Type B pancreatic cell (in vitro differentiated cells): ENCODE data around the gene NPFF. TPM values are rescaled to one million over a fixed set of nuclear protein-coding genes. Genes with fewer than 3 reads are reported as not detected.
A peak's percentile ranks its signal among the peaks of the same experiment; 100 is the strongest.

ENCODE experiments used
- DNase-seq: peaks from one replicate; pipeline ENCODE4 v3.0.0; 2021; ENCODE audit warnings: mixed read lengths; ENCODE audit not compliant: unreplicated experiment; ENCODE audit errors: extremely low spot score
- H3K27ac Mint-ChIP-seq: 2 replicates; pipeline ENCODE4 v1.8.0; 2021; ENCODE audit warnings: mild to moderate bottlenecking, mixed read lengths
- H3K27me3 Mint-ChIP-seq: 2 replicates; pipeline ENCODE4 v1.8.0; 2021; ENCODE audit warnings: mixed read lengths
- H3K36me3 Mint-ChIP-seq: 2 replicates; pipeline ENCODE4 v1.8.0; 2021; ENCODE audit warnings: mixed read lengths
- H3K4me1 Mint-ChIP-seq: one replicate; pipeline ENCODE4 v1.8.0; 2021; ENCODE audit warnings: mixed read lengths; ENCODE audit not compliant: unreplicated experiment
- H3K4me3 Mint-ChIP-seq: 2 replicates; pipeline ENCODE4 v1.8.0; 2021; ENCODE audit warnings: mild to moderate bottlenecking, mixed read lengths
- H3K9me3 Mint-ChIP-seq: 2 replicates; pipeline ENCODE4 v1.8.0; 2021; ENCODE audit warnings: mixed read lengths
- total RNA-seq: library from RNA; stranded (reverse); gene quantifications from 2 replicates; pipeline ENCODE4 v1.2.1, GENCODE V29; 2021; ENCODE audit warnings: low replicate concordance
- TF ChIP-seq, protein P1 (sequence below): fragments of 200-600 bp; sonication (generic); conservative IDR thresholded peaks from 2 replicates; pipeline ENCODE4 v1.5.0; 2021; ENCODE audit warnings: antibody characterized with exemption, mild to moderate bottlenecking

NPFF gene
- total RNA-seq, 1 donor from 2014 or later = not detected

GRCh38 chr12:53480491-53481442, 26.5 kb downstream of the NPFF start:
- Mint-ChIP-seq H3K4me3 (no peak overlapping the region), H3K4me1 (peaks cover 11% of the 10 kb centered on the region), H3K36me3 (peaks cover 33% of the 10 kb centered on the region), H3K27ac (peak overlapping the region; percentile 59), H3K27me3 (no peaks in the 10 kb centered on the region), H3K9me3 (no peaks in the 10 kb centered on the region)
- TF ChIP-seq, protein P1, sequence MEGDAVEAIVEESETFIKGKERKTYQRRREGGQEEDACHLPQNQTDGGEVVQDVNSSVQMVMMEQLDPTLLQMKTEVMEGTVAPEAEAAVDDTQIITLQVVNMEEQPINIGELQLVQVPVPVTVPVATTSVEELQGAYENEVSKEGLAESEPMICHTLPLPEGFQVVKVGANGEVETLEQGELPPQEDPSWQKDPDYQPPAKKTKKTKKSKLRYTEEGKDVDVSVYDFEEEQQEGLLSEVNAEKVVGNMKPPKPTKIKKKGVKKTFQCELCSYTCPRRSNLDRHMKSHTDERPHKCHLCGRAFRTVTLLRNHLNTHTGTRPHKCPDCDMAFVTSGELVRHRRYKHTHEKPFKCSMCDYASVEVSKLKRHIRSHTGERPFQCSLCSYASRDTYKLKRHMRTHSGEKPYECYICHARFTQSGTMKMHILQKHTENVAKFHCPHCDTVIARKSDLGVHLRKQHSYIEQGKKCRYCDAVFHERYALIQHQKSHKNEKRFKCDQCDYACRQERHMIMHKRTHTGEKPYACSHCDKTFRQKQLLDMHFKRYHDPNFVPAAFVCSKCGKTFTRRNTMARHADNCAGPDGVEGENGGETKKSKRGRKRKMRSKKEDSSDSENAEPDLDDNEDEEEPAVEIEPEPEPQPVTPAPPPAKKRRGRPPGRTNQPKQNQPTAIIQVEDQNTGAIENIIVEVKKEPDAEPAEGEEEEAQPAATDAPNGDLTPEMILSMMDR = no peak
- no peak for DNase-seq

- Mint-ChIP-seq H3K4me1 (peaks cover 18% of the 10 kb centered on the region), H3K36me3 (peaks cover 37% of the 10 kb centered on the region), H3K27me3 (no peaks in the 10 kb centered on the region), H3K9me3 (no peaks in the 10 kb centered on the region), H3K4me3 (no peak overlapping the region), H3K27ac (no peak overlapping the region)
- DNase-seq = no peak
- TF ChIP-seq, protein P1 = no peak
Measured at GRCh38 chr12:53479331-53479730, 28.0 kb downstream of the NPFF start.

DNA sequence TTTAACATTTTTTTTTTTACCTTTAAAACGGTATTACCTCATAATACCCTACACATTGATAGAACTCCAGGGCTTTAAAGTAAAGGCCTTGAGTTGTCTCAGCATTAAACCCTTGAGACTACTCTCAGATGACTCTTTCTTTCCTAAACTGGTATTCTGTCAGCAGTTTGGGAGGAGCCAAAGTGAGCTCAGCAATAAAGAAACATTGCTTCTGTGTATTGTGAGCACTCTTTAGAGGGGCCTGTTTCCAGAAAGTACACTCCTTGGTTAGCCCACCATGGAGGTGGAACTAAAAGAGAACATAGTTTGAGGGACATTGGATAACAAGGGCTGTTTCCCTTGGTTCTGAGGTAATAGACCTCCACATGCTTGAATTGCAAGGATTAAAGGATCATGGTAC, 28.4 kb downstream of the NPFF start:
- H3K27me3 Mint-ChIP-seq = no peaks in the 10 kb centered on the region
- no peak for DNase-seq
- H3K9me3 Mint-ChIP-seq = no peaks in the 10 kb centered on the region
- peaks cover 18% of the 10 kb centered on the region for H3K4me1 Mint-ChIP-seq
- TF ChIP-seq, protein P1 = no peak
- no peak overlapping the region for H3K27ac Mint-ChIP-seq
- H3K4me3 Mint-ChIP-seq = no peak overlapping the region
- peaks cover 39% of the 10 kb centered on the region for H3K36me3 Mint-ChIP-seq

GRCh38 chr12:53476769-53477209, 30.5 kb downstream of the NPFF start:
- Mint-ChIP-seq H3K27me3 (no peaks in the 10 kb centered on the region), H3K27ac (peak overlapping the region; percentile 51), H3K36me3 (peaks cover 36% of the 10 kb centered on the region), H3K4me1 (peaks cover 8% of the 10 kb centered on the region), H3K9me3 (no peaks in the 10 kb centered on the region), H3K4me3 (no peak overlapping the region)
- TF ChIP-seq, protein P1 = peak; percentile 59
- no peak for DNase-seq

DNA sequence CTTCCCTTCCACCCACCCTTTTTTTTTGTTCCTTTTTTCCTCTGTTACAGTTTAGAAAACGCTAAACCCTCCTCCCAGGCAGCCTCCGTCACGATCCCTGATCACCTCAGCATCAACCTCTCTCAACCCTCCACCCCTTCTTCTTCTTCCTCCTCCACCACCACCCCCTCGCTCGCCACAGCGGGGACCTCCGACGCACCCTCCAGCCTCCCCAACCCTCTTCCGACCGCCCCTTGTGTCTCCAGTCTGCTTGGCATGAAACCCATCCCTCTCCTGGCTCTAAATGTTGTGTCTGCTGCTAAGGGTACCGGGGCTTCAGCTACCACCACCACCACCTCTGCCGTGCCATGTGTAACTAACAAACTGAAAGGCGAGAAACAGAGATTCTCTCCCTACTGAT, 32.5 kb downstream of the NPFF start:
- H3K27ac Mint-ChIP-seq = peak overlapping the region; percentile 28
- no peaks in the 10 kb centered on the region for H3K9me3 Mint-ChIP-seq
- peaks cover 45% of the 10 kb centered on the region for H3K36me3 Mint-ChIP-seq
- H3K27me3 Mint-ChIP-seq = no peaks in the 10 kb centered on the region
- TF ChIP-seq, protein P1 = no peak
- no peak for DNase-seq
- H3K4me1 Mint-ChIP-seq = peaks cover 13% of the 10 kb centered on the region
- H3K4me3 Mint-ChIP-seq = no peak overlapping the region
